Right cardiac atrium (tissue), 5 donors: ENCODE measurements around the gene PRDM16. TPM values are rescaled to one million over a fixed set of nuclear protein-coding genes. Genes with fewer than 3 reads are reported as not detected.

Experiments
- ATAC-seq, 2 donors: fragments of 200-7000 bp; cut with Tn5 transposase; one replicate each; pipeline versions ENCODE4 v1.8.0 to v1.9.1; 2020; ENCODE audit warnings: moderate library complexity in 2 of 2, mild to moderate bottlenecking in 1 of 2
- DNase-seq, 3 donors: peaks; one replicate each; pipeline ENCODE4 v3.0.0-alpha.2; 2020
- H3K27ac ChIP-seq: one replicate; pipeline ENCODE4 v1.5.1; 2013; ENCODE audit warnings: mild to moderate bottlenecking, low read length, control low read depth, moderate library complexity
- H3K27me3 ChIP-seq: one replicate; pipeline ENCODE4 v1.6.1; 2013; ENCODE audit not compliant: control insufficient read depth, insufficient read depth
- H3K4me1 ChIP-seq: one replicate; pipeline ENCODE4 v1.6.1; 2013; ENCODE audit warnings: low read length; ENCODE audit not compliant: control insufficient read depth, insufficient read depth
- H3K4me3 ChIP-seq: one replicate; pipeline ENCODE4 v1.5.1; 2013; ENCODE audit warnings: low read length, control low read depth
- H3K9me3 ChIP-seq: one replicate; pipeline ENCODE4 v1.6.1; 2013; ENCODE audit warnings: low read length; ENCODE audit not compliant: control insufficient read depth
- WGBS: extraction: QIAGEN DNeasy Blood & Tissue Kit; methylation state at CpG from one replicate; pipeline ENCODE4 v1.1.7; 2013; 5-methylcytosine and 5-hydroxymethylcytosine counted together
- intact Hi-C, 4 donors: fragments of 100-400 bp; cut with DNase I; formaldehyde crosslinking; loops; one replicate each; pipeline versions ENCODE4 v1.11.0 to v1.14.0; 2022 to 2023
- polyA plus RNA-seq: library from polyadenylated mRNA; stranded (reverse); fragments of 200-250 nt; gene quantifications from one replicate; pipeline ENCODE4 v1.2.3, GENCODE V29; 2013
- total RNA-seq, 4 donors: library from RNA; stranded (reverse); fragmentation: NEBNext Ultra II Directional; extraction: Animal tissue kit (Norgen Biotek cat#: 25700); gene quantifications; one replicate each; pipeline ENCODE4 v1.2.1, GENCODE V29; 2021
- donor health status: healthy with polysubstance abuse.
- donor health status: DM: no; HTN: yes; CAD: no.
- donor health status: DM: no; HTN: no; CAD: no.
- donor health status: DM: no; HTN: yes; CAD: no; lungs with severe emphysema.
- donor health status: DM: yes; HTN: yes; CAD: no.

Gene PRDM16
- total and polyA plus RNA-seq, 5 donors, result 1.1 to 2.9 (median 1.9) TPM

DNA sequence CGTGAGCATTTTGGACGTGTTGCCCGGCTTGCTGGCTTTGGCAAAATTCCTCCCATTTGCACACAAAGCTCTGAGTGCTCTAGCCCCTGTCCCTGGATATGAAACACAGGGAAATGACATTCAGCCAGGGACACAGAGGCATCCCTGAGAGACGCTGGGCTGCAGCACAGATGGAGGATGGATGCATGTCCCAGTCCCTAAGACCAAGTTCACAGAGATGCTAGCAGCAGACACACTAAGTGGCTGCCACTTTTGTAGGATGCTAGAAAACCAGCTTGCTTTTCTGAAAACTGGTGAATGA lies 35.3 kb upstream of the PRDM16 start:
- Histone ChIP-seq H3K27ac (no peak overlapping the region), H3K4me1 (no peaks in the 10 kb centered on the region), H3K4me3 (no peak overlapping the region), H3K27me3 (no peaks in the 10 kb centered on the region), H3K9me3 (no peaks in the 10 kb centered on the region)
- ATAC-seq (no peak), DNase-seq (no peak)
- intact Hi-C loops, result no loop called here
- WGBS, result 68% methylated on average over 4 of the region's 4 CpGs

DNA sequence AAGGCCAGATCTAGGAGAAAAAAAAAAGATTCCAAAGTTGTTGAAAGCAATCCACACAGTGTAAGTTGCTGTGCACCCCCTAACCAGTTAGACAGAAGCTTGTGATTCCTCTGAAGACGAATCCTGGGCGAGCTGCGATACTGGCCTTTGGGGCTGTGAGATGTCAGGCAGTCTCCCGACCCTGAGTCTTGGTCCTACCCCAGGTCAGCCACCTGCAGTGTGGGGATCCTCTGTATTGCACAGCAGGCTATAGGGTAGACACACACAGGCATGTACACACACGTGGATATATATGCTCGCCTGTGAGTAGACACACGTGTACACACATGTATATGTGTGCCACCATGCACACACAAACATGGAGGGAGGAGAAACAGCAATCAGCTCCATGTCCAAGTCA lies 34.8 kb upstream of the PRDM16 start:
- intact Hi-C loops, result no loop called here
- WGBS, result 88% methylated on average over 7 of the region's 7 CpGs
- DNase-seq (no peak), ATAC-seq (no peak)
- H3K27ac ChIP-seq, result no peak overlapping the region
- no peaks in the 10 kb centered on the region for H3K4me1 ChIP-seq
- H3K27me3 ChIP-seq, result no peaks in the 10 kb centered on the region
- no peak overlapping the region for H3K4me3 ChIP-seq
- no peaks in the 10 kb centered on the region for H3K9me3 ChIP-seq

GRCh38 chr1:3034728-3035562 lies 34.1 kb upstream of the PRDM16 start:
- 74% methylated on average over 14 of the region's 14 CpGs for WGBS
- ATAC-seq (peak in 1 of 2 donors; percentile 24), DNase-seq (peak in 2 of 3 donors; percentile 58 to 68)
- Histone ChIP-seq H3K27ac (no peak overlapping the region), H3K4me3 (no peak overlapping the region), H3K9me3 (no peaks in the 10 kb centered on the region), H3K27me3 (no peaks in the 10 kb centered on the region), H3K4me1 (no peaks in the 10 kb centered on the region)
- intact Hi-C loops, result no loop called here

DNA sequence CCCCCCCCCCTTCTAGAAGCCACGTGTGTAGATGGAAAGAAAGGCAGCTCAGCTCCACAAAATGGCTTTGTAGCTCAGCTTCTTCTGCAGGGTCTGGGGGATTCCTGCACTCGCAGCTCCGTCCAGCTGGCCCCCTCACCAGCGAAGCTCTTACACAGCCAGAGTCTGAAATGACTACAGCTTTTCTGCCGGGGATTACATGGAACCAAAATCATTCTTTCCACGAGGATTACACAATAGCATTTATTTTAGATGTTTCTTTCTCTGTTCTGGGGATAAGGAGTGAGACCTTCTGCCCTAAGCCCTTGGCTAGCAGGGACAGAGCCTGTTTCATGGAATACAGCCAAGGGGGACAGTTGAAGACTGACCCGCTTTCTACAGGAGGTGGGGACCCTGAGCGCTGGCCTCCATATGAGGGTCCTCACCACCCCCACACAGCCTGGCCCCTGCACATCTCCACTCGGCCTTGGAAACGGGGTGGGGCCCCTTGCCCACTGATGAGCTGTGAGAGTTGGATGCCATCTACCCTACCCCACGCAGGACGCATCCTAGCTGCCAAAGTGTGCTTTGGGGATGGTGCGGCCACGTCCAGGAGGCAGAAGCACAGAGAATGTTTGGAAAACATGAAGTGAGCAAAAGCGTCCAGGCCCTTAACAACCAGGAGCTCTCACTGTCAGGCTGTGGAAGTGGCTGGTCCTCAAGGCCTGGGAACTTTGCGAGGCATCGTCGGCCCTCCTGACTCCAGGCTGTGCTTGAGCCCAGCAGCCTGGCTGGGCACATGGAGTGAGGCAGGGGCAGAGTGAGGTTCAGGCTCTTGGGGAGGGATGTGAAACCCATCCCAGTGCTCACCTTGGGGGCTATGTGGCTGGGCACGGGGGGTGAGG lies 33.2 kb upstream of the PRDM16 start:
- intact Hi-C loops, result no loop called here
- ATAC-seq (peak in 1 of 2 donors; percentile 25), DNase-seq (peak in 2 of 3 donors; percentile 37 to 46)
- Histone ChIP-seq H3K4me3 (no peak overlapping the region), H3K27me3 (no peaks in the 10 kb centered on the region), H3K27ac (no peak overlapping the region), H3K4me1 (no peaks in the 10 kb centered on the region), H3K9me3 (no peaks in the 10 kb centered on the region)
- 59% methylated on average over 19 of the region's 19 CpGs for WGBS

DNA sequence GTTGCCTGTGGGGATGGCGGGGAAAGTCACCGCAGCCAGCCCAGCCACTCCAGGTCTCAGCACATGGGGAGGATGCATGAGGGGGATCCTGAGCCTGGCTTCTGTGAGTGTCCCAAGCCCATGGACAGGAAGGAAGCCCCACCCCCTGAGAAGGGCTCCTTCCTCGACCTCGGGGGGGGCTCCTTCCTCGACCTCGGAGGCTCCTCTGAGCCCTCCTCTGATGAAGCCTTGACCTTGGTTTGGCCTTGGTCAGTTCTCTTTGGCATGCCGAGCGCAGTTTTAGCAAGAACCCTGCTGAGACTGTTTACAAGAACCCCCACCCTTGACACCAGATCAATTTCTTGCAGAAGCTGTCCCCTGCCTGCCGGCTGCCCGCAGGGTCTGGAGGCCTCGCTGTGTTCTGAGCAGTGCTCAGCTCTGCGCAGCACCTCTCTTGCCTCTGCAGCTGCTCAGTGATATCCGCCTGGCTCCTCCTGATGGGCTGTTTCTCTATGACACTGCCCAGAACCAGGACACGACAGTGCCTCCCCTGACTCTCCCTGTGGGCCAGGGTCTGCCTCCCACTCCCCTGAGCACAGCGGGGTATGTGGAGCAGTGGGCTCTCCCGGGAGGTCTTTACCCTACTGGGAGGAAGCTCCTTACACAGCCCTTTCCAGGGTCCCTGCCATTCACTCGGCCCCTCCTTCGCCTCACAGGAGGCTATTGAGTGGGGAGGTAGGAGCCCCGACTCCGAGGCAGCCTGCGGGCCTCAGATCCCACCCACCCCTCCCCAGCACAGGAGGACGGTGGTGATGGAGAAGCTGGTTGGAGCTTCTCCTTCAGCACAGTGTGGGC lies 32.3 kb upstream of the PRDM16 start:
- Histone ChIP-seq H3K27ac (no peak overlapping the region), H3K4me3 (no peak overlapping the region), H3K9me3 (no peaks in the 10 kb centered on the region), H3K27me3 (no peaks in the 10 kb centered on the region), H3K4me1 (no peaks in the 10 kb centered on the region)
- peak in 1 of 3 donors; percentile 33 for DNase-seq
- 50% methylated on average over 22 of the region's 22 CpGs for WGBS
- ATAC-seq, result no peak
- intact Hi-C loops, result no loop called here

- intact Hi-C loops, result no loop called here
- H3K4me1 ChIP-seq, result no peaks in the 10 kb centered on the region
- peak in 1 of 3 donors; percentile 28 for DNase-seq
- no peaks in the 10 kb centered on the region for H3K27me3 ChIP-seq
- ATAC-seq, result no peak
- H3K9me3 ChIP-seq, result no peaks in the 10 kb centered on the region
- no peak overlapping the region for H3K4me3 ChIP-seq
- WGBS, result 86% methylated on average over 32 of the region's 32 CpGs
- H3K27ac ChIP-seq, result no peak overlapping the region
Measured at GRCh38 chr1:3037281-3038040, 31.5 kb upstream of the PRDM16 start.

- DNase-seq (peak in 1 of 3 donors; percentile 21), ATAC-seq (no peak)
- intact Hi-C loops, result no loop called here
Measured at GRCh38 chr1:3038113-3038551, 30.9 kb upstream of the PRDM16 start.

DNA sequence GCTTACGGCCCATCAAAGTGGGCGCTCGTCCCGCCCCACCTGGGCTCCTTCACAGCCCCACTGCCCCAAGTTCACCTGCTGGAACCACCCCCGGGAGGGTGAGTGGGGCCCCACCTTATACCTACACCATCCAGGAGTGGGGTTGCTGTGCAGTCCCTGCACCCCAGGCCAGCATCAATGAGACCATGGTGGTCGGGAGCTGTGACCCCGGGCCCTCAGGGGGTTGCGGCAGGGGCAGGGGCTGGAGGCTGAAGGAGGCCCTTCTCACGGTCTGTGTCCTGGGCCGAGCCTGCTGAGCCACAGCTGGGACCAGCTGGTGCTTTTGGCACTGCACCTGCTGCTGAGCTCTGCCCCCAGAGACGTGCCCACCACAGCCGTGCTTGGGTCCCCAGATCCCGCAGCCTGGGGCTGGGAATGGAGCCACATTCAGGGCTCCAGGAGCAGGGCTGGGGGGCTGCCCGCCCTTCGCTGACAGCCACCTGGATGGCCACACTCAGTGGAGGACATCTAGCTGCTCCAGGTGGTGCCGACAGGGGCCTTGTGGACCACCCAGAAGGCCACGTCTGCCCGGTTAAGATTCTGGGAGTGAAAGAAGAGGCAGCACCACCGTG lies 30.3 kb upstream of the PRDM16 start:
- Histone ChIP-seq H3K4me1 (no peaks in the 10 kb centered on the region), H3K4me3 (no peak overlapping the region), H3K9me3 (no peaks in the 10 kb centered on the region), H3K27ac (no peak overlapping the region), H3K27me3 (no peaks in the 10 kb centered on the region)
- ATAC-seq, result peak; percentile 17 to 28
- WGBS, result 73% methylated on average over 19 of the region's 19 CpGs
- peak in 2 of 3 donors; percentile 42 to 48 for DNase-seq
- intact Hi-C loops, result no loop called here

More at GRCh38 chr1:3038113-3038551, 30.9 kb upstream of the PRDM16 start:
- no peaks in the 10 kb centered on the region for H3K9me3 ChIP-seq
- H3K27me3 ChIP-seq, result no peaks in the 10 kb centered on the region
- no peaks in the 10 kb centered on the region for H3K4me1 ChIP-seq
- H3K4me3 ChIP-seq, result no peak overlapping the region
- H3K27ac ChIP-seq, result no peak overlapping the region
- 76% methylated on average over 11 of the region's 11 CpGs for WGBS

- no peak overlapping the region for H3K4me3 ChIP-seq
- H3K27ac ChIP-seq, result no peak overlapping the region
- 86% methylated on average over 7 of the region's 7 CpGs for WGBS
- DNase-seq, result no peak
- no peaks in the 10 kb centered on the region for H3K27me3 ChIP-seq
- ATAC-seq, result no peak
- intact Hi-C loops, result no loop called here
- H3K9me3 ChIP-seq, result no peaks in the 10 kb centered on the region
- H3K4me1 ChIP-seq, result no peaks in the 10 kb centered on the region
Measured at GRCh38 chr1:3040004-3040403, 29.0 kb upstream of the PRDM16 start.

DNA sequence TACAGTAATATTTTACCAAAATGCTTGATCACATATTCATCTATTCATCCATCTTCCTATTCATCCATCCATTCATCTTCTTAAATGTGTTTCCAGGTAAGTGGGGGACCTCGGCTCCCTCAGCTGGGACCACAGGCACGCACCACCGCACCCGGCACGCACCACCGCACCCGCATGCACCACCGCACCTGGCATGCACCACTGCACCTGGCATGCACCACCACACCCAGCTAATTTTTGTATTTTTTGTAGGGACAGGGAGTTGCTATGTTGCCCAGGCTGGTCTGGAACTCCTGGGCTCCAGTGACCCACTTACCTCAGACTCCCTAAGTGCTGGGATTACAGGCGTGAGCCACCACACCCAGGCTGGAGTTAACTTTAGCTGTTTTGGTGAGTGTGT lies 26.5 kb upstream of the PRDM16 start:
- Histone ChIP-seq H3K4me1 (no peaks in the 10 kb centered on the region), H3K9me3 (no peaks in the 10 kb centered on the region), H3K4me3 (no peak overlapping the region), H3K27me3 (no peaks in the 10 kb centered on the region), H3K27ac (no peak overlapping the region)
- WGBS, result 85% methylated on average over 9 of the region's 9 CpGs
- ATAC-seq, result no peak
- intact Hi-C loops, result no loop called here
- DNase-seq, result no peak
